CD4-positive, alpha-beta T cell treated with Interleukin-4 for 1 hour (primary cell): ENCODE measurements around the gene OR2M2.

Source experiments
- DNase-seq, 2 donors: peaks; one replicate each; pipeline ENCODE4 v3.0.0-alpha.2; 2020 to 2022

The OR2M2 gene, protein sequence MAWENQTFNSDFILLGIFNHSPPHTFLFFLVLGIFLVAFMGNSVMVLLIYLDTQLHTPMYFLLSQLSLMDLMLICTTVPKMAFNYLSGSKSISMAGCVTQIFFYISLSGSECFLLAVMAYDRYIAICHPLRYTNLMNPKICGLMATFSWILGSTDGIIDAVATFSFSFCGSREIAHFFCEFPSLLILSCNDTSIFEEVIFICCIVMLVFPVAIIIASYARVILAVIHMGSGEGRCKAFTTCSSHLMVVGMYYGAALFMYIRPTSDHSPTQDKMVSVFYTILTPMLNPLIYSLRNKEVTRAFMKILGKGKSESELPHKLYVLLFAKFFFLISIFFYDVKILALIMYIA

DNA sequence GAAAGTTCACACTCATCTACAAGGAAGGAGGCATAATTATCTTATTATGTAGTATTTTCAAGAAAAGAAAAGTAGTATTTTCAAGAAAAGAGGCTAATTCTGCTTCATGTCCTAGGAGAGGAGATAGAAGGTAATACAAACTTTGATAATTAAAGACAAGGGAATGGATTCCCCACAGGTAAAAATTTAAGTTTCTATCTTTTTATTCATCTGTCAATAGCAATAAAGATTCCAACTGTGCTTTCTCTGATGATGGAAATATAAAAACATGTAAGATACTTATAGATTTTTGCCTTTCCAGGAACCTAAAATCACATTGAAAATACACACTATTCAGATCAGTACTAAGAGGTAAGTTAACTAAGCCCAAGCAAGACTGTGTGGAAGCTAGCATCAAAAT, at the start of gene OR2M2:
Gene OR2M2, plus strand, starts transcription at position 301 of the 400 bp plus-strand sequence. CDS start 5,165 bp downstream, outside the sequence.
- no peak for DNase-seq

DNA sequence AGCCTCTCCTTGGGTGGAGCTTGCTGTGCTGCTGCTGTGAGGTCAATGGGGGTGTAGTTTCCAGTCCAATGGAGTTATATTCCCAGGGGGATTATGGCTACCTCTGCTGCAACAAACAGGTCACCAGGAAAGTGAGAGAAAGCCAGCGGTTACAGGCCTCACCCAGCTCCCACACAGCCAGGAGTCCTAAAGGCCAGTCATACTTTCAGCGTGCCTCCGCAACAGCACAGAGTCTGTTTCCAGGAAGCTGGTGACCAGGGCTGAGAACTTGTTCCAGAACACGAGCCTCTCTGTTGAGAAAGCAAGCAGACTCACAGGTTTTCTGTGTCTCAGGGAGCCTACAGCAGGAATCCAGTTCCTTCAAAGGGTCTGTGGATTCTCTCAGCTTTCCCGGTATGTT, 47.0 kb upstream of the OR2M2 start:
- DNase-seq: no peak

DNA sequence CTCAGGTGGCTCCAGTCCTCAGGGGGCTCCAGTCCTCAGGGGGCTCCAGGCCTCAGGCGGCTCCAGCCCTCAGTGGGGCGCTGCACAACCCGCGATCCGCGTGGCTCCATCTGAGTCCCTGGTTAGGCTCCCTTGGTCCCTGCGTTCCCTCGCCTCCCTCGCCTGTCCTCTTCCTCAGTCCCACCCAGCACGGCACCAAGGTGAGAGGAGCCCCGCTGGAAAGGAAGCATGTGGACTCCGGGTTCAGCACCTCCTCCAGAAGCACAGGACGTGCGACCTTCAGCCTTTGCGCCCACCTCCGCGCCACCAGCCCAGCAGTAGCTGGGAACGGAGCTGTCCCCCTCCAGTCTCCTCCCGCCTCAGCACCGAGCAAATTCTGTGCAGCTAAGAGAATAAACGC, 37.8 kb upstream of the OR2M2 start:
- no peak for DNase-seq

DNA sequence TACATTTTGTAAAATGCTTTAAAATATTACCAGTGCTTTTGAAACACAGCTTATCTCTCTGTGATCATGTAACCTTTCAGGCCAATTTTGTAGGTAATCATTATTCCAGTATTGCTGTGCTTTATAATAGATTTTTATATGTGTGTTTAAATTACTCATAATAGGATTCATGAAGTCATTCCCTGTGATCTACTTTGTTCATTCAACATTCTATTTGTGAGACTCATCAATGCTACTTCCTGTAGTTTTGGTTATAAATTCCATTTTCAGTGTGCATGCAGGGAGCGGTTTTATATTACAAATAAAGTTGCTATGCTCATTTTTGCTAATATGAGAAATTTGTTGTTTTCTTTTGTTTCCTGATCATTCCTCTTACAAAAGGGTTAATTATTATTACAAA, 33.8 kb upstream of the OR2M2 start:
- DNase-seq: no peak

DNA sequence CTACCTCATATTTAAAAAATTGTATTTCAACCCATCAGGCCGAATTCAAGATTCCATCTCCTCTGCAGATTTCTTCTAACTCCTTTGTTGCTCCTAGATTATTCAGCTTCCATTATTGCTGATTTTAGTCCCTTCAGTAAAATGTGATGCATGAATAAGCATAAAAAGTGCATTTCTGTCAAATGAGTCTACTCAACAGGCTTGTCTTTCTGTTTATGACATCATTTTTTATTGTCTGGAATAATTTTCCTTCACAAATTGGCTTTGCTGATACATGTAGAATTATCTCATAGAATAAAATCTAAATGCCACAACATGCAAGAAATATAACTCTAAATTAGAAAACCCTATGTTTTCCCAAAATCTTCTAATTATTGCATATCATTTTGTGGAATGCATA, 31.3 kb upstream of the OR2M2 start:
- DNase-seq: no peak

DNA sequence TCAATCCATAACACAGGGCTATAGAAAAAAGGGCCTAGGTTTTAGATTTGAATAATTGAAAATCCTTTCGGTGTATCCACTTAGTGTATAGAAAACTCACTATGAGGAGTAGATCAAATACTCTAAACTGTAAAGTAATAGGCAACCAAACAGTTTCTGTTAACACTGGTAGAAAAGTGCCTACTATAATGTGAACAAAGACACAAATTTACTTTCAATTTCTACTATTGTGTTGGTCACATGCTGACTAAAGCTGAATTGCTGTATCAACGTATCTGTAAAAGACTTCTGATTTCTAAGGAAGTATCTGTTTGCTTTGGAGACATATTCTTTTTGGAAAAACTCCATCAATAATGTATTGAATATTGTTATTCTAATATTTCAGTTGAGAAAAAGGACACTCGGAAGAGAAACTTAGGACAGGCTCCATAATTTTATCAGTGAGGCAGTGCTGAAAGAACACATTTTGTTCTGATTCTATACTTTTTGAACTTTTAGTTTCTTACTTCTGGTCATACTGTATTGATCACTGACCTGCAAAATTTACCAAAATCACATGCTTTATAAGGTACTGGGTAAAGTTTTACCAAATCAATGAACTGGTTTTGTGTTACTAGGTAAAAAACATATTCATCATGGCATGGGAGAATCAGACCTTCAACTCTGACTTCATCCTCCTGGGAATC, 30.0 kb upstream of the OR2M2 start, which contains the start of gene OR2M5:
Gene OR2M5, plus strand, starts transcription at position 636 of the 686 bp plus-strand sequence. Its CDS starts 0 bp downstream, at position 636.
- DNase-seq: no peak

DNA sequence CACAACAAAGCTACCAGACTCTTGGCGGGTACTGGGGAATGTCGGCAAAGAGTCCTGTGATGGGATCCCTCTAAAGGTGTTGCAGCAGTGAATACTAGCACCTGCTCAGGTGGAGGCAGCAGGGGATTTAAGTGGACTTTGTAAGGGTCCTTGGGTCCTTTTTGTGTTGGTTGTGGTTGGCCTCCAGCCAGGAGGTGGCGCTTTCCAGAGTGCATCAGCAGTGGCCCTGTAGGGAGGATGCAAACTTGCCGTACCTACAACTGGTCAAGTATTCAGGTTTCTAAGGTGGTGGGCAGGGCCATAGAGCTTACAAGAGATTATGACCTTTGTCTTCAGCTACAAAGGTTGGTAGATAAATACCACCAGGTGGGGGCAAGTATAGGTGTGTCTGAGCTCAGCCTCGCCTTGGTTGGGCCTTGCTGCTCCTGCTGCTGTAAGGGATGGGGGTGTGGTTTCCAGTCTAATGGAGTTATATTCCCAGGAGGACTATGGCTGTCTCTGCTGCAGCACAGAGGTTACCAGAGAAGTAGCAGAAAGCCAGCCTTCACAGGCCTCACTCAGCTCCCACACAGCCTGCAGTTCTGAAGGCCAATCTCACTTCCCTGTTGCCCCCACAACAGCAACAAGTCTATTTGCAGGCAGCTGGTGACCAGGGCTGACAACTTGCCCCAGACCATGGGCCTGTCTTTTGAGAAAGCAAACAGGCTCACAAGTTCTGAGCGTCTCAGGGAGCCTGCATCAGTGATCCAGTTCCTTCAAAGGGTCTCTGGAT, 22.4 kb upstream of the OR2M2 start:
- no peak for DNase-seq

DNA sequence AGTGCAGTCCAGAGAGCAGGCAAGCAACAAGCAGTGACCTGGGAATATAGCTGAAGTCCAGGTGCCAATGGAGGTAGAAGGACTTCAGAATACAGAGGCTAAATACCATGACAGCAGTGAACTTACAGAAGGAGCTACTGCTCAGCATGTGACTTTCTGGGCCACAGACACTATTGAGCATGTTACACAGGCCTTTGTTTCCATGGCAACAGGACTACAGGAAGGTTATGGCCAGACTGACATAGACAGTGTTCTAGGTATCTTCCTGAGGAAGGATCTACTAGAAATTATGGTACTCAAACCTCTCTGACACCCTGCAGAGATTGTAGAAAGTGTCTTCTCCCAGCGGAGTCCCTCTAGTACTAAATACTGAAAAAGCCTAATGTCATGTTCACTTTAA, 18.7 kb upstream of the OR2M2 start:
- no peak for DNase-seq

DNA sequence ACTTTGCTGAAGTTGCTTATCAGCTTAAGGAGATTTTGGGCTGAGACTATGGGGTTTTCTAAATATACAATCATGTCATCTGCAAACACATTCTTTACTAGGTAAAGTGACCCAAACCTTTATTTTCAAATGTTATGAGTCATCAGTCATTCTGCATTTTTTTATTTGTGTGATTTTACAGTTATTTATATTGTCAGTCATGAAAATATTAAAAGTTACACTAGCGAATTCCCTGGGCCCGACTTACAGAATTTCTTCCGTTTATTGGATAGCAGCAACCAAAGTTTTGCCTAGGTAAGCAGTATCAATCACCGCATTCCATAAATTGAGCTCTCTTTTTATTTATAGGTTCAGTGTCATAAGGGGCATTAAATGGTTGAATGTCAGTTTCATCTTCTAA, 15.9 kb upstream of the OR2M2 start:
- DNase-seq: no peak

DNA sequence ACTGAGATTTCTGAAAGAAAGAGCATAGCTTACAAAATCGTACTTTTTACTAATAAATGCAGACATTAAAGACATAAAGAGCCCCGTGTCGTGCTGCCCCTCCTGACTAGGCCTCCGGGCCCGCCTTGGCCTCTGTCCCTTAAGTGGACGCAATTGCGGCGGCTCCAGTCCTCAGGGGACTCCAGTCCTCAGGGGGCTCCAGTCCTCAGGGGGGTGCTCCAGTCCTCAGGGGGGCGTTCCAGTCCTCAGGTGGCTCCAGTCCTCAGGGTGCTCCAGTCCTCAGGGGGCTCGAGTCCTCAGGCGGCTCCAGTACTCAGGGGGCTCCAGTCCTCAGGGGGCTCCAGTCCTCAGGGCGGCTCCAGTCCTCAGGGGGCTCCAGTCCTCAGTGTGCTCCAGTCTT, 10.6 kb upstream of the OR2M2 start:
- DNase-seq: no peak

DNA sequence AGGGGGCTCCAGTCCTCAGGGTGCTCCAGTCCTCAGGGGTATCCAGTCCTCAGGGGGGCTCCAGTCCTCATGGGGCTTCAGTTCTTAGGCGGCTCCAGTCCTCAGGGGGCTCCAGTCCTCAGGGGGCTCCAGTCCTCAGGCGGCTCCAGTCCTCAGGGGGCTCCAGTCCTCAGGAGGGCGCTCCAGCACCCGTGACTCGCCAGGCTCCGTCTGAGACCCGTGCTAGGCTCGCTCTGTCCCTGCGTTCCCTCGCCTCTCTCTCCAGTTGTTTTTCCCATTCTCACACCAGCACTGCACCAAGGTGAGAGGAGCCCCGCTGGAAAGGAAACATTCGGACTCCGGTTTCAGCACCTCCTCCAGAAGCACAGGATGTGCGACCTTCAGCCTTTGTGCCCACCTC, 9.4 kb upstream of the OR2M2 start:
- no peak for DNase-seq

DNA sequence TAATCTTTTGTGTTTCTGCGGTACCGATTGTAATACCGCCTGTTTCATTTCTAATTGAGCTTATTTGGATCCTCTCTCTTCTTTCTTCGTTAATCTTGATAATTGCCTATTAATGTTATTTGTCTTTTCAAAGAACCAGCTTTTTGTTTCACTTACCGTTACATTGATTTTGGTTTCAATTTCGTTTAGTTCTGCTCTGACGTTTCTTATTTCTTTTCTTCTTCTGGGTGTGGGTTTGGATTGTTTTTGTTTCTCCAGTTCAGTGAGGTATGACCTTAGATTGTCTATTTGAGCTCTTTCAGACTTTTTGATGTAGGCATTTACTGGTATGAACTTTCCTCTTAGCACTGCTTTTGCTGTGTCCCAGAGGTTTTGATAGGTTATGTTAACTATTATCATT, 9.4 kb downstream of the OR2M2 start:
- DNase-seq: no peak

DNA sequence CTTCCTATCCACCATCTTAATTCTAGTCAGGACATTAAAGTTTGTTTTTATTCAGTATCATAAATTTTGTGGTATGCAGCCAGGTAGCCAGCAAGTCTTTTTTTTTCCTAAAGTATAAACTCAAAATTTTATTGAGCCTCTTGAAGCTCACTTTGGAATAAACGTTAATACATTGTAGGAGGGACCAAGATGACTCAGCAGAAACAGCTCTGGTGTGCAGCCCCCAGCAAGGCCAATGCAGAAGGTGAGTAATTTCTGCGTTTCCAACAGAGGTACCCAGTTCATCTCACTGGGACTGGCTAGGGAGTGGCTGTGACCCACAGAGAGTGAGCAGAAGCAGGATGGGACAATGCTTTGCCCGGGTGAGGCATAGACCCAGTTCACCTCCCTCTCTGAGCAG, 12.7 kb downstream of the OR2M2 start:
- DNase-seq: no peak

DNA sequence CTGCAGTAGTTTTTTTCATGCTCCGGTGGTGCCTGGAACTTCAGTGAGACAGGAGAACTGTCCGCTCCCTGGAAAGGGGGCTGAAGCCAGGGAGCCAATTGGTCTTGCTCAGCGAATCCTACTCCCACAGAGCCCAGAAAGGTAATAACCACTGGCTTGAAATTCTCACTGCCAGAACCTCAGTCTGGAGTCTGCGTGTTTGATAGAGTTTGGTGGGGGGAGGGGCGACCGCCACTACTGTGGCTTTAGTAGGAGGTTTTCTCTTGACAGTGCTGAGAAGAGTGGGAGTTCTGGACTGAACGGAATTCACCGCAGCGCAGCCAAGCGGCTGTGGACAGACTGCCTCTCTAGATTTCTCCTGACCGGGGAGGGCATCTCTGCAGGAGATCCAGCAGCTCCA, 14.4 kb downstream of the OR2M2 start:
- no peak for DNase-seq

DNA sequence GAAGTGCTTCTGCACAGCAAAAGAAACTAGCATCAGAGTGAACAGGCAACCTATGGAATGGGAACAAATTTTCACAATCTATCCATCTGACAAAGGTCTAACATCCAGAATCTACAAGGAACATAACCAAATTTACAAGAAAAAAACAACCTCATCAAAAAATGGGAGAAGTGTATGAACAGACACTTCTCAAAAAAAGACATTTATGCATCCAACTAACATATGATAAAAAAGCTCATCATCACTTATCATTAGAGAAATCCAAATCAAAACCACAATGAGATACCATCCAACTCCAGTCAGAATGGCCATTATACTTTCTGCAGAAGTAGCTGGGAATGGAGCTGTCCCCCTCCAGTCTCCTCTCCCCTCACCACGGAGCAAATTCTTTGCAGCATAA, 19.5 kb downstream of the OR2M2 start:
- no peak for DNase-seq

DNA sequence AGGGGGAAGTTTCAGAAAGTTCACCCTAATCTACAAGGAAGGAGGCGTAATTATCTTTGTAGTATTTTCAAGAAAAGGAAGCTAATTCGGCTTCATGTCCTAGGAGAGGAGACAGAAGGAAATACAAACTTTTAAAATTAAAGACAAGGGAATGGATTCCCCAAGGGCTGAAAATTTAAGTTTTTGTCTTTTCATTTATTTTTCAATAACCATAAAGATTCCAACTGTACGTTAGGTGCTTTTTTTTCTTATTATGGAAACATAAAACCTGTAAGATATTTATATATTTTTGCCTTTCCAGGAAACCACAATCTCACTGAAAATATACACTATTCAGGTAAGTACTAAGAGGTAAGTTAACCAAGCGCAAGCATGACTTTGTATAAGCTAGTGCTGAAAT, 22.3 kb downstream of the OR2M2 start, which contains the start of gene OR2M3:
Gene OR2M3, plus strand, starts transcription at position 301 of the 400 bp plus-strand sequence. CDS start 5,803 bp downstream, outside the sequence.
- no peak for DNase-seq

DNA sequence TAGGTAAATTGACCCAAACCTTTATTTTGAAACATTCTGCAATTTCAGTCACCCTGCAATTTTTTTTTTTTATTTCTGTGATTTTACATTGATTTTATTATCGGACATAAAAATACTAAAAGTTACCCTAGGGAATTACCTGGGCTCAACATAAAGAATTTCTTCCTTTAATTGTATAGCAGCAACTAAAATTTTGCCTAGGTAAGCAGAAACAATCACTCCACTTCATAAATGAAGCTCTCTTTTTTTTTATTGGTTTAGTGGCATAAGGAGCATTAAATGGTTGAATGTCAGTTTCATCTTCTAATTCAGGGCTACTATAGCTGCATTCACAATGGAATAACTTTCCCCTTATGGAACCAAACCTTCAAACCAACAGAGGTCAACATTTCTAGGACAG, 41.3 kb downstream of the OR2M2 start:
- no peak for DNase-seq

DNA sequence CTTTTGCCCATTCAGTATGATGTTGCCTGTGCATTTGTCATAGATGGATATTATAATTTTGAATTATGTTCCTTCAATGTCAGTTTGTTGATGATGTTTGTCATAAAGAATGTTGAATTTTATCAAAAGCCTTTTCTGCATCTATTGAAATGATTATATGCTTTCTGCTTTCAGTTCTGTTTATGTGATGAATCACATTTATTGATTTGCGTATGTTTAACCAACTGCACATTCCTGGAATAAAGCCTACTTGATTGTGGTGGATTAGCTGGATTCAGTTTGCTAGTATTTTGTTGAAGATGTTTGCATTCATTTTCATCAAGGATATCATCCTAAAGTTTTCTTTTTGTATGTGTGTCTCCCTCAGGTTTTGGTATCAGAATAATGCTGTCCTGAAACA, 50.9 kb downstream of the OR2M2 start:
- no peak for DNase-seq

DNA sequence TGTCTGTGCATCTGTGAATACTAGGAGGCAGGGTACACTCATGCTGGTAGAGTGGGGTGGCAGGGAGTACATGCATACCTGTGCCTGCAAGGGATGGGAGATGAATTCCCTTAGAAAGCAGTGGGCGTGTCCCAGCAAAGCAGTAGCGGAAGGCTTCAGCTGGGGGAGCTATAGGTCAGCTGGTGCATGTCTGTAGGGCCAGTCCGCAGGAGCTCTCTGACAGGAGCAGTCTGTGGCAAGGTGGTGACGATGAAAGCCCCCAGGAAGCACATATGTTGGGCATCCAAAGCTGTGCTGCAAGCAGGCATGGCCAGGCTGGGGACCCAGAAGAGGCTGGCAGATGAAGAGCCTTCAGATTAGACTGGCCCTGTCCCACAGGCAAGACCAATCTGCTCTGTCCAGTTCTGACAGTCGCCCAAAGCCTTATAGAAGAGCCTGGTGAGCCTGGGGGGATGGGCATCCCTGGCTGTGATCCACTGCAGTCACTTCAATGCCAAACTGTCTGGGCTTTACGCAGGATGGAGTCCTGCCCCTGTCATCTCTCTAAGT, 54.8 kb downstream of the OR2M2 start:
- no peak for DNase-seq
